DMS114 treated with DMSO at 0.1 percent for 48 hours (cell line): ENCODE data around the gene PROM2.

ENCODE experiments used
- DNase-seq: peaks from one replicate; lab custom pipeline; 2025; ENCODE audit not compliant: unreplicated experiment; lab: John Stamatoyannopoulos, UW

Gene PROM2

DNA sequence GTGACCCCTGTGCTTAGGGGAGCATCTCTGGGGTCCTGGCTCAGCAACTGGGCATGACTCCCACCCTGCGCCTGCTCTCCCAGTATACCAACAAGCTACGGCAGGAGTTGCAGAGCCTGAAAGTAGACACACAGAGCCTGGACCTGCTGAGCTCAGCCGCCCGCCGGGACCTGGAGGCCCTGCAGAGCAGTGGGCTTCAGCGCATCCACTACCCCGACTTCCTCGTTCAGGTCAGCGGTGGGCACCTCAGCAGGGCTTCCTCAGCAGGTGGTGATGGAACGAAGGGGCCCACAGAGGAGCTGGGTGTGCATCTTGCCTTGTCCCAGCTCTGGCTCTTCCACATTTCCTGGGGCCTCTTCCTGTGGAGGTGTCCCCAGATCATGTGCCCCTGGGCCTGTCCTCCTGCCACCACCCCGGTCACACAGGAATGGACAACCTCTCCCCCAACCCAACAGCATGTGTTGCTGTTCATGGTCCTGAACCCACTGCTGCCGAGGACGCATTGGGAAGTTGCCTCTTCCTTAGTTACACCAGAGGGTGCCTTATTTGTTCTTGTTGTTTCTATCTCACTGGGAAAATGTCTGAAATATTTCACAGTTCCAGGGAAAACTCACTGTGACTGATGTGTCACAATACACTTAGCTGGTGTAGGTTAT is 10.8 kb downstream of the PROM2 start:
- DNase-seq, result no peak

DNA sequence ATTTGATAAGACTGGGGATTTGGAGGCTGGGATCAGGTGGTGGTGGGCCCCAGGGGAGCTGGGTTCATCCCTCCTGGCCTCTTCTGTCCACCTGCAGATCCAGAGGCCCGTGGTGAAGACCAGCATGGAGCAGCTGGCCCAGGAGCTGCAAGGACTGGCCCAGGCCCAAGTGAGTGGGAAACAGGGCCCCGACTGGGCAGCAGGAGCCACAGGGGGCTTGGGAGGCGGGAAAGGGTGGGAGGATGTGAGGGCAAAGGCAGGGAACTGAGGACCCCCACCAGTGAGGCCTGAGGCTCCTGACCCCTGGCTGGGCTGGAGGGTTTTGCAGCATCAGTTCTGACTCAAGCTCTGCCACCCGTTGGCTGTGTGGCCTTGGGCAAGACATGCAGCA is 11.3 kb downstream of the PROM2 start:
- no peak for DNase-seq

DNA sequence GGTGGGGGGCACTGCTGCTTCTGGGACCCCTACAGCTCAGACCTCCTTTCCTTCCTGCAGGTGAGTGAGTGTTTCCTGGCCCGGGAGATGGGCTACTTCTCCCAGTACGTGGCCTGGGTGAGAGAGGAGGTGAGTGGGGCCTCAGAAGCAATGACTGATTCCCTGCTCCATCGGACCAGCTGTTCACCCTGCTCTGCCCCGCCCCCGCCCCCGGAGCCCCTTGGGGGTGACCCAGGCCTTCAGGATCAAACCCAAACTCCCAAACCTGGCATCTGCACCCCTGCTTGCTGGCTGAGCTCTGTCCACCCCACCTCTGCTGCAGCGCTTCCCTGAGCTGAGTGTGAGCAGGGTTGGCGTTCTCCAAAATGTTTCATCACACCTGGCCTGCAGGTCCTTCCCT is 13.1 kb downstream of the PROM2 start:
- no peak for DNase-seq

DNA sequence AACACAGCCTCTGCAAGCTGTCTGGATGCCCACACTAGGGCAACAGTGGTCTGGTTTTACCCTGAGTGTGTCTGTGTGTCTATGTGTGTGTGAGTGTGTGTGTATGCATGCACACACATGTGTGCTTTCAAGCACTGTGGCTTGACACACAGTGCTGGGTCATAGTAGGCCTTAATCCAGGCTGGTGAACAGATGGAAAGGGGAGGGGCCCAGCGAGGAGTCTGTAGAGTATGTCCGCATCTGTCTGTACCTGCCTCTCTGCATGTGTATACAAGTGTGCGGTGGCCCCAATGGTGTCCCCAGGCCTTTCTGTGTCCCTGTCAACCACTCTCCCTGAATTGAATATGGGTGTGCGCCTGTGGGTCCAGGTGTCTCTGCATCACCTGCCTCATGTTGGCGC is 13.6 kb downstream of the PROM2 start:
- DNase-seq, result no peak

DNA sequence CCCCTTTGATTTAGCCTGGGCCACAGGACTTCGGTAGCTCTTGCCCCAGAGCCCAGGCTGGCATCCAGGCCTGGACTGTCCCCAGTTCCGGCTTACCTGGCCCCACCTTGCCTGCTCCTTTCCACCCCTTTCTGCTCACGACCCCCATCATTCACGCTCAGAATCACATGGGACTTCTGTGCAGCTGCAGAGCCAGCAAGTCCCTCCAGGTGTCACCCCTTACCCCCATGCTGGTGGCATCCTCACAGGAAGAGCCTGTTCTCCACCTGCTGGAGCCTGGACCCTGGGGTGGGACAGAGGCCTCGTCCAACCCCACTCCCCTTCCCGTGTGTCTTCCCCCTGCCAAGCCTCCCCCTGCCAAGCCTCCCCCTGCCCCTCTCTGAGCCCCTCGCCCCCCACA is 15.0 kb downstream of the PROM2 start:
- no peak for DNase-seq

DNA sequence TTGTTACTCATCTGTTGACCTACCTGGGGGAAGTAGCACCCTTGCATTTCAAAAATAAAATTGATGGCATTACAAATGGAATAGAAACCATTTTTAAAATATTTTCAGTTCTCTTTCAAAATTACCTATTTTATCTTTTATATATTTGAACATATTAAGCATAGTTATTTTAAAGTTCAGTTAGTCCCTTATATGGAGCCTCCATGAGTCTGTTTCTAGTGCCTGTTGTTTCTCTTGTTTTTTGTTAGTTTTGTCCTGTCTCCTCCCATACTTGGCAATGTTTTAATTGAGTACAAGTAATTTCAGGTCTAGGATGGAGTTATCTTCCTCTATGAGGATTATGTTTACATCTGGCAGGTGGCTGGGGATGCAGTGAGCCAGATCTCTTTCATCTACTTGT is 17.0 kb downstream of the PROM2 start:
- no peak for DNase-seq

DNA sequence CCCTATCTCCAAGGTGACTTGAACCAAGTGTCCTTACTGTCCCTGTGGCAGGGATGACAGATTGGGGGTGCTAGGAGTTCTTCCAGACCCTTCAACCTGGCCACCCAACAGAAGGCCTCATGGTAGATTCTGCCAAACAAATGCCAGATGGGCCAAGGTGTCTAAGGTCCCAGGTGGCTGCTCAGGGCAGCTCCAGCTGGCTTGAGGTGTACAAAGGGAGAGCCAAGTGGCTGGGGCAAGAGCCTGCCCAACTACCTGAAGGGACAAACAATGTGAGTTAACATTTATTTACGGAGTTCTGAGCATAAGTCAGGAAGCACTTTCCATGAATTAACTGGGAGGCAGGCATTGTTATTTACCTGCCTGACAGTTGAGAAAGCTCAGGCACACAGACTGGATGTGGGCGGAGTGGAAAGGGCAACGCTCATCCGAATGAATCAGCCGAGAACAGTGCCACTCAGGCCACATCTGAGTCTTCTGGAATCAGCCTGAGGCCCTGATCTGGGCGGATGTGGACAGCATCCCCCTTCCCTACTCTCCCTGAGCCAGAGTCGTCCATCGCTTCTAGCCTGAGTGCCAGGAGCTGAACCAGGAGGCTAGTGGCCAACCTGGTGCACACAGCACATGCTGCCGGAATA is 18.5 kb downstream of the PROM2 start:
- DNase-seq, result no peak

DNA sequence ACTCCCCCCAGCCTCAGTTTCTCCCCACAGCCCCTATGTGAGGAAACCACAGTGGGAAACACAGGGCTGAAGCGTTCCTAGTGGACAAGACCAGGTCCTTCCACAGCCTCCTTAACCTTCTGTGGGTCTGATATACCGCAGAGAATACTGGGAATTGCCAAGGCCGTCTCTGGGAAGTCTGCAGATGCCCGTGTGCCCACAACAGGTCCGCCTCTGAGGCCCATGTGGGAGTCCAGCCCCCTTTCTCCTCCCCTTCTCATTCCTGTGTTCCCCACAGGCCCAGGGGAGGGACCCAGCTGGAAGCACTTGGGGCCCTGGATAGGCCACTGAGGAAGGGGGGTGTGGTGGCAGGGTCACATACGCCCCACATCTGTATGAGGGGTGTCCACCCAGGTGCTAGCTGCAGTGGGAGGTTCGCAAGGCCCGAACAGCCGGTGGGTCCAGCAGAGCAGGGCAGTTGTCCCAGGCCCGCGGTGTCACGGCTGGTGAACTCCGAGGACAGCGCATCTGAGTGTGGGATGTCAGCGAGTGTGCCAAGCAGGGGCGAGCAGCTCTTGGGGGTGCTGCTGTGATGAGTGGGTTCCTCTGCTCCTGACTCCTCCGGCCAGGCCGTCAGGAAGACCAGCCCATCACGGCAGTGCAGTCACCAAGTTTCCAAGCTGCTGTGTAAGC is 20.5 kb downstream of the PROM2 start:
- DNase-seq, result no peak

DNA sequence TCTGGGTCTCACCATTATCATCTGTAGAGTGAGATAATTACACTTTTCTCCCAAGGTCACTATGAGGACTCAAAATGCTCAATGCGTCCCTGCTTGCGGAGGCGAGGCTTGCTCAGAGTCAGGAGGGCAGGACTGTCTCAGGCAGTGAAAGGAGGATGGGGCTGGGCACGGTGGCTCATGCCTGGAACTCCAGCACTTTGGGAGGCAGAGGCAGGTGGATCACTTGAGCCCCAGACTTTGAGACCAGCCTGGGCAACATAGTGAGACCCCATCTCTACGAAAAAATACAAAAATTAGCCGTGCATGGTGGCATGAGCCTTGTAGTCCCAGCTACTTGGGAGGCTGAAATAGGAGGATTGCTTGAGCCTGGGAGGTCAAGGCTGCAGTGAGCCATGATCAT is 21.1 kb downstream of the PROM2 start:
- DNase-seq, result no peak

DNA sequence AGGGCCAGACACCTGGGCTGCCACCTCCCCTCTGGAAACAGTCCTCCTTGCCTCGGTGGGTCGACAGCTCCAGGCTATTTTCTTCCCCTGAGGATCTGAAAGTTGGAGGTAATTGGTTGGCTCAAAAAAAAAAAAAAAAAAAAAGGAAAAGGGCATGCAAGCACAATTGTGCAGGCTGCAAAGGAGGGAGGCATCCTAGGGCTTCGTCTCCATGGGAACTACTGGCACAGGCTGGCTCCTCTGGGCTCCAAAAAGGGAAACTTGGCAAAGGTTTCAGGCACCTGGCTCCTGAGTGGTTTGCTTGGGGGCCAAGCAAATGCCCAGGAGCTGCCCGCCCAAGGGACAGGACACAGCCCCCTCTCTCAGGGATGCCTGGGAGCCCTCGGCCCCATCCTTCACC is 21.8 kb downstream of the PROM2 start:
- no peak for DNase-seq

DNA sequence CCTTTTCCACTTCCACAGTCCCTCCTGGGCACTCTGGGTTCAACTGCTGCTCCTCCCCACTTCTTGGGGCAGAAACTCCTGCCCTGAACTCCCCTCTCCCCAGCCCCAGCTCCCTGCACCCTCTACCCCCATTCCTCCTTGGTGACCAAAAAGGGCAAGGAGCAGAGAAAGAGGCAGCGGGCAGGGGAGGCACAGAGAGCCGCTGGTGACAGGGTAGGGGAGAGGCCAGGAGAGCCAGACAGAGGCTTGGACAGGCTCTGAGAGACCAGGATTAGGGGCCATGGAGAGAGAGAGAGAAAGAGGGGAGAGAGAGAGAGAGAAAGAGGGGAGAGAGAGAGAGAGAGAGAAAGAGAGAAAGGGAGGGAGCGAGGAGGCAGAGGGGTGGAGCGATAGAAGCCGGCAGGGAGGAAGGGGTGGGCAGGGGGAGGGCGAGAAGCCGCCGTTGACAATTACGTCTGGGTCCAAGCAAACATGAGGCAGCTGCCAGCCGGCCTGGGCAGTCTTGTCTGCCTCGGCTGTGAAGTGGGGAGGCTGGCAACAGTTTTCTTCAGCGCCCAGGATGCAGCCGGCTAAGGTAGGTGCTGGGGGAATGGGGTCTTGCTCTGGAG is 22.7 kb downstream of the PROM2 start, which contains the start of gene KCNIP3:
TSS of gene KCNIP3 (plus strand) at position 468 of the 608 bp plus-strand sequence. CDS start at position 560, 92 bp downstream.
- DNase-seq, result no peak

DNA sequence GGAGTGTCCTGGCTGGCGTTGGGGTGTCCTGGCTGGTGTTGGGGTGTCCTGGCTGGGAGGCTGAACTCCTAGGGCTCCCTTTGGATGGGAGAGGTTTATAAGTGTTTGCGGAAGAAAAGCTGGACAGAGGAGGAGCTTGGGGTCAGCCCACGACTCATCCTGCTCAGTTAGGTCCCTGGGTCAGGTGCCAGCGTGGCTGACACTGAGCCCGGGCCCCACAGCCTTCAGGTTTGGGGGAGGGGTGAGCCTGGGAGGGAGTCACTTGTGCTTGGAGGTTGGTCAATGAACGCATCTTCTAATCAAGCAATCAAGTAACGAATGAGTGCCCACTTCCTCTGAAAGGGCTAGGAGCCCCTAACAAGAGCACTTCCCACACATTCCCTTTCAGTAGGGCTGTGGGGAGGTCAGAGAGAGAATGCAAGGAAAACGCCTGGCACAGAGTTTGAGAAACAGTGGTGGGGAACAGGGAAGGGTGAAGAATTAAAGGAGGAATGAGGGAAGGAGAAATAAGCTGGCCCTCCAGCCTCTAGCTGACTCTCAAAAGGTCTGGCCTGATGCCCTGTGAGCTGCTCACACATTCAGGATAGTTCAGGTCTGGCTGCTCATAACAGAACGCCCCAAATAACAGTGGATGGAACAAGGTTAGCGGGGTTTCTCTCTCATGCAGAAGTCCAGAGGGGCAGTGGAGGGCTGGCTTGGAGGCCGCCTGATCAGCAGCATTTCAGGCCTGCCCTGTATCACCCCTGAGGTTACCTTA is 23.6 kb downstream of the PROM2 start:
- DNase-seq, result no peak

DNA sequence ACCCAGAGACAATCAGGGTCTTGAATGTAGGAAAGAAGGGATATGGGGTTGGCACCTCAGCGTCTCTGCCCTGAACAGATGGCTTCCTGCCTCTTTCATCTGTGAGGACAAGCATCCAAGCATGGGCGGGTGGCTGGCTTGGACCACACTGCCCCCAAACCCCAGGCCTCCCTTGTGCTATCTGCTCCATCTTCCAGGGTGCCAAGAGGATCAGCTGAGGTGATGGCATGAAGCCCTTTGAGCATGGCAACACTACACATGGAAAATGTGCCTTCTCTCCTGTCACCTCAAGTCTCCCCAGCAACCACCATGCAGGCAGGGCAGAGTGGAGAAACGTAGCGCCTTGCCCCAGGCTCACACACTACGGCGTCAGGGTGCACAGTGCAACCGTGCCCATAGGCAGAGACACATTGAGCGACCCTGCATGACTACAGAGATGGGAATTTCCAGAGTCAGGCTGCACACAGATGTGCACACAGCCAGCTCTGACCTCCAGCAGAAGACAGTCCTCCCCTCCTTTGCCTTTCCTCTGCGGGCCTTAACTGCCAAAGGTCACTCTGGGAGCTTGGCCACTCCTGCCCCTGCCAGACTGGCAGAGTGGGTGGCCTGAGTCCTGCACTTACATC is 24.4 kb downstream of the PROM2 start:
- DNase-seq, result no peak

DNA sequence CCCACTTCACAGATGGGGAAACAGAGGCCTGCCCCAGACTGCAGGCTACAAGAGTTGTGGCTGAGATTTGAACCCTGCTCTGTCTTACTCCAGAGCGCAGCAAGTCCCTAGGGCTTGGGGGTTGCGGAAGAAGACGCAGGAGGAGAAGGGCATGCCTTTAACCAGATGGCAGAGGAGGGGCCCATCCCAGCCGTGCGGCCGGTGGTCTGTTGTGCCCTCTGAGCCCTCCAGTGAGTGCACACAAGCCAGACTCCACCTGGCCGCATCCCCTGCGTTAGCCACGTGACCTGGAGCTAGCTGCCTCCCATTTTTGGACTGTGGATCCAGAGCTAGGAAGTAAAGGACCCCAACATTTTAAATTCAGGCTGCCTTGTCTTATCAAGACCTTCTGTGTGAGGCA is 25.7 kb downstream of the PROM2 start:
- no peak for DNase-seq

DNA sequence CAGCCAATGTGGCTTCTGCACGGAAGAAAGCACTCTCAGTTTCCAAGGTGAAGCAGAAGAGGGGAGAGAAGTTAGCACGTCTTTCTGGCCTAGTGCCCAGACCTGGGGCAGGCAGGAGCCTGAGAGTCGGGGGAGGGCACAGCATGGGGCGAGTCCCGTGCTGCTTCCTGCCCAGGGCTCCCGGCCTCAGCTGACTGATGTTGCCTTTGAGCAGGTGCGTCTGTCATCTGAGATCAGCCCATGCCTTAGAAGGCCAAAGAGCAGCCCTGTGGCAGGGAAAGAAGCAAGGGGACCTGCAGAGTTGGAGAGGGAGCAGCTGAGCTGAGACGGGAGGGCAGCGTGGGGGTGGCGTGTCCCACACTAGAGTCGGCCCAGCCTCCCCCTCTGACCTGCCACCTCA is 26.2 kb downstream of the PROM2 start:
- DNase-seq, result no peak

DNA sequence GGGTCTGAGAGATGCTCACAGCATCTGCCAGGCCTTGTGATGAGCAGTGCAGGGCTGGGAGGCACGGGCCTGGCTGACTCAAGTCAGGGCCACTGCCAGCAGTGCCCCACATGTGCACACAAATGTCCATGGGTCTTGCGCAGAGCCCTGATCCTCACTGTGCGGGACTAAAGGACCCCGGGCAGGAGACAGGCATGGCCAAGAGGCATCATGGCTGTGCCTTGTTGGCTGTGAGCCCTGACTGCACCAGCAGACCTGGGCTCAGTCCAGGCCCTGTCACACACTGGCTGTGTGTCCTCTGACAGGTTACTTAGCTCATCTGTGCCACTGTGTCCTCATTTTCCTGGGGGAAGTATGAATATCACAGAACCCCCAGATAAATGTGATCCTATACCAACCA is 26.9 kb downstream of the PROM2 start:
- DNase-seq, result no peak

DNA sequence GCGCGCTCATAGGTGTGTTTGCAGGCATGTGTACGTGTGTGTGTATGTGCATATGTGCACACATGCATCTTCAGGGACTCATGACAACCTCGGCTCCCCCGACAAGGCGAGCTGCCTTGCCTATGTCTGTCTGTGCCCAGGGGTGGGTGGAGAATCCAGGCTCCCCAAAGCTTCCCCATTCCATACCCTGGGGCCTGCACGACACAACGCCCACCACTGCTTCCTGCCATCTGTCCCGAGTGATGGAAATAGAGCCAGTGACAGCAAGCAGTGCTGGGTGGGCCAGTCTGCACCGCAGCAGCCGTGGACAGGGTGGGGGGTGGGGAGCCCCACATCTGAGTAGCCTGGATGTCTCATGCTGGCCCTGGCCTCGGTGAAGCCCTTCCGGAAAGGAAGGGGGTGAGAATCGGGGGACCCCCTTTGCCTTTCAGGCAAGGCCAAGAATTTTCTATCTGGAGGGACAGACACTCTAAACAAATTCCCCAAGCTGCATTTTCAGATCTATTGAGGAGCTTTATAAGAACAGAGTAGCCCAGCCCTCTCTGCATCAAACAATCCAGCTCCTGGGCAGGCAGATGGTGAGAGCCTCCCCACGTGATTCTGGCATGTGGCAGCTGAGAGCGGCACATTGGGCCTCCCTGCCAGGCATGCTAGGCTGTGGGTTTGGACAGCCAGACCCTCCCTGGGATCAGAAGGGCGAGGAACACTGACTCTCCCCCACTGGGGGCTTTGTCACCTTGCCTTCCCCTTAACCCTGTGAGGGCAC is 27.8 kb downstream of the PROM2 start:
- DNase-seq, result no peak

DNA sequence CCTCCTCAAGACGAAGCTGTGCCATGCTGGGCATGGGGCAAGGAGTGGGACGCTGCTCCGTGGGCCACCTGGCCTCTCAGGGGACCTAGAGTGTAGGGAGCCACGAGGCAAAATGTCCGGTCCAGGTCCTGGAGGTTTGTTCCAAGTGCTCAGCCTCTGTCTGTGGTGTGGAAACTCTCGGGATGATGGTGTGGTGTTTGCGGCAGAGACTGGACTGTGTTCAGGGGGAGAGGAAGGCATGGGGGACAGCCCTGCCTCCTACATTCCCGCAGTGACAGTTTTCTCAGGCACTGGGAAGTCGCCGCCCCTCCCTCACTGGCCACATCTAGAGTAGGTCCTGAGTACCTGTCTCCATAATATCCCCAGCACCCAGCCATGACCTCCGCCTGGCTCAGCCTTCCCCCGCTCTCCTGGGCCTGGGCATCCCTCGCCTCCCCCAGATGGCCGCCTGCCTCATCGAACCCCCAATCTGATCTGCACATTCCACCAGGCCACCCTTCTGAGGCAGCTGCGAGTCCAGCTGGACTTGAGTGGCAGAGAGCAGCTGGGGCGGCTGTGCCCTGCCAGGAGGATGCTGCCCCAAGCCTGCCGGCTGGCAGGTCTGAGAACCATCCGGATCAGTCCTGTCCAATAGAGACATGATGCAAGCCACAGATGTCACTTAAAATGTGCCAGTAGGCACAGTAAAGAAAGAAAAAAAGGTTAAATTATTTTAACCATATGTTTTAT is 29.1 kb downstream of the PROM2 start:
- DNase-seq, result no peak

DNA sequence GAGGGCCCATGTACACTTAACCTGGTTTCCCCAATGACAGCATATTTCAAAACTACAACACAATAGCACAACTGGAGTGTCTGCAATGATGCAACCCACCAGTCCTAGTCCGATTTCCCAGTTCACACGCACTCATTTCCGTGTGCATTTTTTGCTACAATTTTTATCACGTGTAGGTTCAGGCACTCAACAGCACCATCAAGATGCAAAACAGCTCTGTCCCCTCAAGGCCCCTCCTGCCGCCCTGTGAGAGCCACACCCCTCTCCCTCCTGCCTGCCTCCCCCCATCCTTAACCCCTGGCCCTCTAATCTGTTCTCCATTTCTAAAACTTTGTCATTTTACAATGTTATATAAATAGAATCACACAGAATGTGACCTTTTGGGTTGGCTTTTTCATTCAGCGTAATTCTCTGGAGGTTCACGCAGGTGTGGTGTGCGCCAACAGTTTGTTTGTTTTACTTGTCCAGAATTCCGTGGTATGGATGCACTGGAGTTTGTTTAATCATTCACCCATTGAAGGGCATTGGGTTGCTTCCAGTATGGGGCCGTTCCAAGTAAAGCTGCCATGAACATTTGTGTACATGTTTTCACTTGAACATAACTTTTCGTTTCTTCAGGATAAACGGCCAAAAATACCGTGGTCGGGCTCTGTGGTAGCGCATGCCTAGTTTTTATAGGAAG is 31.3 kb downstream of the PROM2 start:
- no peak for DNase-seq
